ENCODE results near the gene OR2T33.

OR2T33 gene

DNA sequence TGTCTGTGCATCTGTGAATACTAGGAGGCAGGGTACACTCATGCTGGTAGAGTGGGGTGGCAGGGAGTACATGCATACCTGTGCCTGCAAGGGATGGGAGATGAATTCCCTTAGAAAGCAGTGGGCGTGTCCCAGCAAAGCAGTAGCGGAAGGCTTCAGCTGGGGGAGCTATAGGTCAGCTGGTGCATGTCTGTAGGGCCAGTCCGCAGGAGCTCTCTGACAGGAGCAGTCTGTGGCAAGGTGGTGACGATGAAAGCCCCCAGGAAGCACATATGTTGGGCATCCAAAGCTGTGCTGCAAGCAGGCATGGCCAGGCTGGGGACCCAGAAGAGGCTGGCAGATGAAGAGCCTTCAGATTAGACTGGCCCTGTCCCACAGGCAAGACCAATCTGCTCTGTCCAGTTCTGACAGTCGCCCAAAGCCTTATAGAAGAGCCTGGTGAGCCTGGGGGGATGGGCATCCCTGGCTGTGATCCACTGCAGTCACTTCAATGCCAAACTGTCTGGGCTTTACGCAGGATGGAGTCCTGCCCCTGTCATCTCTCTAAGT, 48.3 kb downstream of the OR2T33 start:
- TF ChIP-seq, protein P1, sequence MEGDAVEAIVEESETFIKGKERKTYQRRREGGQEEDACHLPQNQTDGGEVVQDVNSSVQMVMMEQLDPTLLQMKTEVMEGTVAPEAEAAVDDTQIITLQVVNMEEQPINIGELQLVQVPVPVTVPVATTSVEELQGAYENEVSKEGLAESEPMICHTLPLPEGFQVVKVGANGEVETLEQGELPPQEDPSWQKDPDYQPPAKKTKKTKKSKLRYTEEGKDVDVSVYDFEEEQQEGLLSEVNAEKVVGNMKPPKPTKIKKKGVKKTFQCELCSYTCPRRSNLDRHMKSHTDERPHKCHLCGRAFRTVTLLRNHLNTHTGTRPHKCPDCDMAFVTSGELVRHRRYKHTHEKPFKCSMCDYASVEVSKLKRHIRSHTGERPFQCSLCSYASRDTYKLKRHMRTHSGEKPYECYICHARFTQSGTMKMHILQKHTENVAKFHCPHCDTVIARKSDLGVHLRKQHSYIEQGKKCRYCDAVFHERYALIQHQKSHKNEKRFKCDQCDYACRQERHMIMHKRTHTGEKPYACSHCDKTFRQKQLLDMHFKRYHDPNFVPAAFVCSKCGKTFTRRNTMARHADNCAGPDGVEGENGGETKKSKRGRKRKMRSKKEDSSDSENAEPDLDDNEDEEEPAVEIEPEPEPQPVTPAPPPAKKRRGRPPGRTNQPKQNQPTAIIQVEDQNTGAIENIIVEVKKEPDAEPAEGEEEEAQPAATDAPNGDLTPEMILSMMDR (IDR thresholded peaks at IDR 0.05; ENCODE audit: low read depth, low read length): no peak
- TF ChIP-seq MYC (IDR thresholded peaks at IDR 0.05; ENCODE audit: low read depth, low read length) (no peak), MAX (IDR thresholded peaks at IDR 0.05; ENCODE audit: low read depth, low read length) (no peak)
- DNase-seq (ENCODE audit: low read depth): no peak
- H3K4me3 ChIP-seq (ENCODE audit: low read depth, low read length): no peak overlapping the region

- TF ChIP-seq POLR2A (IDR thresholded peaks at IDR 0.05; ENCODE audit: extremely low read depth, insufficient read length) (no peak), MAX (IDR thresholded peaks at IDR 0.05; ENCODE audit: low read depth, low read length) (no peak), MYC (IDR thresholded peaks at IDR 0.05; ENCODE audit: low read depth, low read length) (no peak)
- TF ChIP-seq, protein P1 (IDR thresholded peaks at IDR 0.05; ENCODE audit: low read depth, low read length): no peak
- H3K4me3 ChIP-seq (ENCODE audit: low read depth, low read length): no peak overlapping the region
- DNase-seq (ENCODE audit: low read depth): no peak
These were observed 52.2 kb downstream of the OR2T33 start for GRCh38 chr1:248225537-248225936.

Measured in NB4 (cell line).